HepG2 (cell line): ENCODE results near the gene HAND1. TPM values are rescaled to one million over a fixed set of nuclear protein-coding genes. Genes with fewer than 3 reads are reported as not detected.

Source experiments
- ATAC-seq: fragments of 200-7000 bp; cut with Tn5 transposase; 3 replicates; pipeline ENCODE4 v1.9.1; 2020; ENCODE audit warnings: mild to moderate bottlenecking, moderate library complexity
- BruUV-seq: library from RNA; stranded (reverse); fragments of 400-500 nt; replicated peaks from 2 replicates; lab custom pipeline; 2021; lab: Mats Ljungman, UMichigan
- CTCF ChIA-PET: fragments of 300-600 bp; formaldehyde crosslinking; extraction: SDS; loops from one replicate; lab custom pipeline; 2021; ENCODE audit warnings: low total read pairs, inconsistent platforms, low intra/inter-chr PET ratio; lab: Yijun Ruan, JAX
- POLR2A ChIA-PET: fragments of 350-600 bp; sonication (Branson Sonifier 250); formaldehyde crosslinking; loops from one replicate; lab custom pipeline; 2020; ENCODE audit warnings: antibody characterized with exemption, inconsistent platforms; lab: Yijun Ruan, JAX
- DNase-seq: peaks from one replicate; pipeline ENCODE4 v3.0.0-alpha.2; 2015; ENCODE audit warnings: low spot score
- FAIRE-seq: peaks from 3 replicates; lab custom pipeline; 2011; peaks lifted over from hg19 to GRCh38; lab: Jason Lieb, UNC
- H2AFZ ChIP-seq: one replicate; pipeline ENCODE4 v1.6.1; 2011; ENCODE audit warnings: low read length, inconsistent platforms
- H3K27ac ChIP-seq: fragments of 300-600 bp; 3 replicates; pipeline ENCODE4 v1.8.0; 2011; ENCODE audit warnings: mixed run types, mild to moderate bottlenecking, mixed read lengths, low read length, inconsistent platforms; ENCODE audit not compliant: insufficient read depth; ENCODE audit errors: extremely low read length
- H3K27me3 ChIP-seq, 2 experiments: fragments of 200-600 bp in 1 of 2; 2 replicates in 1 of 2; 3 replicates in 1 of 2; pipeline versions ENCODE4 v1.6.0 to v1.8.0; 2011; ENCODE audit warnings: low read length in 2 of 2, mild to moderate bottlenecking in 2 of 2, moderate library complexity in 2 of 2, inconsistent platforms in 1 of 2; ENCODE audit not compliant: insufficient read depth in 2 of 2, control insufficient read depth in 1 of 2
- H3K36me3 ChIP-seq, 2 experiments: fragments of 200-600 bp in 1 of 2; replicated peaks in 1 of 2; 2 replicates in 1 of 2; 3 replicates in 1 of 2; pipeline versions ENCODE4 v1.5.1 to v1.8.0; 2011; ENCODE audit warnings: low read length in 2 of 2, inconsistent platforms in 1 of 2; ENCODE audit not compliant: insufficient read depth in 2 of 2, control insufficient read depth in 1 of 2
- H3K4me1 ChIP-seq: 2 replicates; pipeline ENCODE4 v1.5.1; 2012; ENCODE audit warnings: low read length, inconsistent platforms; ENCODE audit not compliant: insufficient read depth
- H3K4me2 ChIP-seq: 2 replicates; pipeline ENCODE4 v1.6.0; 2011; ENCODE audit warnings: low read depth, low read length, inconsistent platforms
- H3K4me3 ChIP-seq, 3 experiments: fragments of 200-600 bp in 1 of 3; sonication (generic), shearing (Covaris generic) in 1 of 3; replicated peaks in 1 of 3; 2 replicates each; pipeline ENCODE4 v1.5.1; 2011 to 2016; ENCODE audit warnings: low read length in 3 of 3, inconsistent platforms in 2 of 3, low read depth in 2 of 3, mild to moderate bottlenecking in 2 of 3, control low read depth in 1 of 3, mixed read lengths in 1 of 3; ENCODE audit not compliant: insufficient read depth in 1 of 3
- H3K79me2 ChIP-seq: one replicate; pipeline ENCODE4 v1.6.1; 2011; ENCODE audit warnings: low read length, inconsistent platforms; ENCODE audit not compliant: insufficient read depth
- H3K9ac ChIP-seq: 2 replicates; pipeline ENCODE4 v1.6.0; 2011; ENCODE audit warnings: mild to moderate bottlenecking, low read depth, low read length, inconsistent platforms; ENCODE audit not compliant: insufficient read depth
- H3K9me3 ChIP-seq: 2 replicates; pipeline ENCODE4 v1.5.1; 2012; ENCODE audit warnings: mild to moderate bottlenecking, low read length
- H4K20me1 ChIP-seq: 2 replicates; pipeline ENCODE4 v1.6.0; 2011; ENCODE audit warnings: inconsistent platforms, mild to moderate bottlenecking, low read length, moderate library complexity; ENCODE audit not compliant: insufficient read depth
- AHR ChIP-seq: IDR thresholded peaks from 2 replicates; pipeline ENCODE4 v1.6.1; 2018; ENCODE audit warnings: missing genetic modification reagents, missing compliant biosample characterization
- ATAD3A ChIP-seq: sonication (generic); formaldehyde crosslinking; IDR thresholded peaks from 2 replicates; pipeline ENCODE4 v1.4.0; 2020; ENCODE audit warnings: missing genetic modification reagents
- BCL6 ChIP-seq: IDR thresholded peaks from 2 replicates; pipeline ENCODE4 v1.6.1; 2016; ENCODE audit warnings: missing genetic modification reagents, missing compliant biosample characterization
- CHCHD3 ChIP-seq: sonication (generic); formaldehyde crosslinking; IDR thresholded peaks from 2 replicates; pipeline ENCODE4 v1.8.0; 2022; ENCODE audit warnings: mild to moderate bottlenecking, missing genetic modification reagents, moderate library complexity
- CTCF ChIP-seq: sonication (generic); formaldehyde crosslinking; IDR thresholded peaks from 2 replicates; pipeline ENCODE4 v1.5.0; 2020; ENCODE audit warnings: mild to moderate bottlenecking, missing genetic modification reagents, moderate library complexity
- KLF13 ChIP-seq: sonication (generic); formaldehyde crosslinking; IDR thresholded peaks from 2 replicates; pipeline ENCODE4 v1.4.0; 2020; ENCODE audit warnings: mild to moderate bottlenecking, missing genetic modification reagents
- MYC ChIP-seq: sonication (generic); formaldehyde crosslinking; IDR thresholded peaks from 2 replicates; pipeline ENCODE4 v1.9.0; 2021; ENCODE audit warnings: missing genetic modification reagents, borderline replicate concordance
- ONECUT2 ChIP-seq: sonication (generic); formaldehyde crosslinking; IDR thresholded peaks from 2 replicates; pipeline ENCODE4 v1.4.0; 2020; ENCODE audit warnings: missing genetic modification reagents
- SIX1 ChIP-seq: sonication (generic); formaldehyde crosslinking; IDR thresholded peaks from 2 replicates; pipeline ENCODE4 v1.4.0; 2020; ENCODE audit warnings: missing genetic modification reagents, borderline replicate concordance
- ZFP62 ChIP-seq: sonication (generic); formaldehyde crosslinking; IDR thresholded peaks from 2 replicates; pipeline ENCODE4 v1.4.0; 2020; ENCODE audit warnings: missing genetic modification reagents
- ZFX ChIP-seq: sonication (generic); formaldehyde crosslinking; IDR thresholded peaks from 2 replicates; pipeline ENCODE4 v1.4.0; 2020; ENCODE audit warnings: mild to moderate bottlenecking, low read depth, missing genetic modification reagents, moderate library complexity
- ZNF142 ChIP-seq: sonication (generic); formaldehyde crosslinking; IDR thresholded peaks from 2 replicates; pipeline ENCODE4 v1.4.0; 2020; ENCODE audit warnings: missing genetic modification reagents
- ZNF230 ChIP-seq: sonication (generic); formaldehyde crosslinking; IDR thresholded peaks from 2 replicates; pipeline ENCODE4 v1.4.0; 2020; ENCODE audit warnings: mild to moderate bottlenecking, missing genetic modification reagents
- ZNF253 ChIP-seq: sonication (generic); formaldehyde crosslinking; IDR thresholded peaks from 2 replicates; pipeline ENCODE4 v1.8.0; 2022; ENCODE audit warnings: mild to moderate bottlenecking, missing genetic modification reagents, borderline replicate concordance
- ZNF383 ChIP-seq: sonication (generic); formaldehyde crosslinking; IDR thresholded peaks from 2 replicates; pipeline ENCODE4 v1.4.0; 2020; ENCODE audit warnings: missing genetic modification reagents, mild to moderate bottlenecking, borderline replicate concordance
- ZNF710 ChIP-seq: sonication (generic); formaldehyde crosslinking; IDR thresholded peaks from 2 replicates; pipeline ENCODE4 v1.5.0; 2020; ENCODE audit warnings: mild to moderate bottlenecking, missing genetic modification reagents, borderline replicate concordance
- ZNF75D ChIP-seq: sonication (generic); formaldehyde crosslinking; IDR thresholded peaks from 2 replicates; pipeline ENCODE4 v1.8.1; 2023; ENCODE audit warnings: missing genetic modification reagents, mild to moderate bottlenecking, borderline replicate concordance
- WGBS: methylation state at CpG from one replicate; pipeline ENCODE4 v1.1.6; 2017; ENCODE audit warnings: low lambda C conversion rate; 5-methylcytosine and 5-hydroxymethylcytosine counted together
- in situ Hi-C: cut with HindIII; loops from 2 replicates; pipeline ENCODE4 v1.10.0; 2017; ENCODE audit warnings: low pct_unique_long_range_greater_than_20kb; ENCODE audit not compliant: extremely low pct_ligation_motif_present
- intact Hi-C: fragments of 100-400 bp; cut with micrococcal nuclease; formaldehyde crosslinking; loops from one replicate; pipeline ENCODE4 v1.10.0; 2022; ENCODE audit not compliant: unreplicated experiment
- polyA plus RNA-seq, 8 experiments: library from polyadenylated mRNA; depleted of rRNA in 3 of 8; stranded (reverse) in 7 of 8; unstranded in 1 of 8; fragments of >200 nt; fragmentation: Illumina TruSeq in 4 of 8; extraction: Trizol in 4 of 8; gene quantifications; 2 replicates each; pipeline versions ENCODE4 v1.2.1 to v1.2.3, GENCODE V29; 2011 to 2016; ENCODE audit warnings: low read depth in 4 of 8, missing spikeins in 1 of 8, mixed read lengths in 1 of 8; ENCODE audit not compliant: insufficient read depth in 1 of 8
- total RNA-seq, 5 experiments: library from RNA; depleted of rRNA; stranded (reverse); fragments of >200 nt; fragmentation: Illumina TruSeq; extraction: Trizol; gene quantifications; 2 replicates each; pipeline ENCODE4 v1.2.3, GENCODE V29; 2016; ENCODE audit warnings: low read depth in 1 of 5

HAND1 gene
- total and polyA plus RNA-seq, 2 of the 13 experiments (the other 11 are each of a cell fraction or from before 2014, with no cell fraction given): not detected

- no peak for TF ChIP-seq CHCHD3 (CRISPR knock-in tag)
- no peak for TF ChIP-seq CTCF (CRISPR knock-in tag)
- no peak for TF ChIP-seq ZNF383 (CRISPR knock-in tag)
- no peak for TF ChIP-seq ZNF230 (CRISPR knock-in tag)
- TF ChIP-seq ZNF253: no peak
- no peak for TF ChIP-seq SIX1 (CRISPR knock-in tag)
- TF ChIP-seq ZFP62 (CRISPR knock-in tag): no peak
- no peak for TF ChIP-seq MYC (CRISPR knock-in tag)
- no peak for TF ChIP-seq KLF13 (CRISPR knock-in tag)
- TF ChIP-seq AHR (CRISPR knock-in tag): no peak
- no peak for TF ChIP-seq ZNF710 (CRISPR knock-in tag)
- no peak for TF ChIP-seq ZNF142 (CRISPR knock-in tag)
- no peak for TF ChIP-seq ATAD3A
- no peak for TF ChIP-seq ONECUT2 (CRISPR knock-in tag)
- TF ChIP-seq ZFX (CRISPR knock-in tag): no peak
- no peak for TF ChIP-seq ZNF75D
- TF ChIP-seq BCL6 (CRISPR knock-in tag): no peak
- Histone ChIP-seq H2AFZ (no peak overlapping the region), H3K4me2 (no peak overlapping the region), H3K27me3 (peaks cover 0 to 14% of the 10 kb centered on the region in 2 experiments; a peak in 2 of 5 replicates), H3K4me3 (no peak overlapping the region), H3K9me3 (no peaks in the 10 kb centered on the region), H3K36me3 (no peaks in the 10 kb centered on the region), H3K4me1 (no peaks in the 10 kb centered on the region), H4K20me1 (no peaks in the 10 kb centered on the region), H3K27ac (no peak overlapping the region), H3K79me2 (no peaks in the 10 kb centered on the region), H3K9ac (no peak overlapping the region)
- 0% methylated on average over 2 of the region's 2 CpGs for WGBS
- ChIA-PET POLR2A (no interaction called here), CTCF (interaction anchor here (2.4 kb wide), 1 partner anchor 91 kb away, joined by 12 read pairs; no protein-coding TSS in a partner anchor)
- no TSS peak for BruUV-seq
- in situ Hi-C loops: no loop called here
- no peak for DNase-seq
- intact Hi-C loops: no loop called here
- no peak for FAIRE-seq
- no peak for ATAC-seq
Observed at GRCh38 chr5:154519359-154519758, 41.3 kb upstream of the HAND1 start.
